Activated naive CD4-positive, alpha-beta T cell treated with anti-CD3 and anti-CD28 coated beads, Interleukin-2, amount 10 ng/mL, durations not matched to agents 7 days and 5 days (primary cell): ENCODE data around the gene ACSF3.

ENCODE experiments used
- CTCF ChIA-PET: fragments of 350-600 bp; sonication (Branson Sonifier 250); formaldehyde crosslinking; loops from one replicate; lab custom pipeline; 2021; ENCODE audit warnings: antibody characterized with exemption; lab: Charles Lee
- DNase-seq: peaks from one replicate; pipeline ENCODE4 v3.0.0-alpha.2; 2020
- H3K27ac Mint-ChIP-seq: one replicate; pipeline ENCODE4 v1.8.0; 2021; ENCODE audit warnings: mild to moderate bottlenecking, moderate library complexity, mixed read lengths
- H3K27me3 Mint-ChIP-seq: one replicate; pipeline ENCODE4 v1.8.0; 2021; ENCODE audit warnings: mild to moderate bottlenecking, mixed read lengths
- H3K36me3 Mint-ChIP-seq: one replicate; pipeline ENCODE4 v1.8.0; 2021; ENCODE audit warnings: mixed read lengths
- H3K4me1 Mint-ChIP-seq: one replicate; pipeline ENCODE4 v1.8.0; 2021; ENCODE audit warnings: mixed read lengths
- H3K4me3 Mint-ChIP-seq: one replicate; pipeline ENCODE4 v1.8.0; 2021; ENCODE audit warnings: mild to moderate bottlenecking, moderate library complexity, mixed read lengths
- H3K9me3 Mint-ChIP-seq: one replicate; pipeline ENCODE4 v1.8.0; 2021; ENCODE audit warnings: mixed read lengths

The ACSF3 gene

GRCh38 chr16:89112377-89113151, 18.9 kb downstream of the ACSF3 start:
- Mint-ChIP-seq H3K4me1 (peaks cover 37% of the 10 kb centered on the region), H3K27me3 (no peaks in the 10 kb centered on the region), H3K9me3 (no peaks in the 10 kb centered on the region), H3K4me3 (no peak overlapping the region), H3K27ac (no peak overlapping the region), H3K36me3 (peaks cover 46% of the 10 kb centered on the region)
- no peak for DNase-seq
- CTCF ChIA-PET, result no interaction called here

DNA sequence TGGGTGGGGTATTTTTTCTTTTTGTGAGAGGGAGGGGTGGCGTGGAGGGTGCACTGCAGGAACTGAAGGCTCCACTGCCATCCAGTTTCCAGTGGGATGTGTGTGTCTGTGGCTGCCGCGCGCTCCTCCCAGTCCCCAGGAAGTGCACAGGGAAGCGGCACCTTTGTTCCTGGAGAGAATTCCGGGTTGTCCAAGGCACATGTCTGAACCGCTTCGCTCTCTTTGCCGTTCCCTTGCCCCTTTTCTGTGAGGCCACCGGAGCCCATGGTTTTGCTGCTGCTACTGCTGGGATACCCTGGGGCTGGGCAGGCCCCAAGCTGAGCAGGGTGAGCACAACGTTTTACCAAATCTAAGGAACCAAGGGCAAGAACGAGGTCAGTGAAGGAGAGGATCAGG, 19.5 kb downstream of the ACSF3 start:
- peaks cover 46% of the 10 kb centered on the region for H3K36me3 Mint-ChIP-seq
- no peaks in the 10 kb centered on the region for H3K9me3 Mint-ChIP-seq
- H3K4me3 Mint-ChIP-seq, result no peak overlapping the region
- DNase-seq, result no peak
- H3K27me3 Mint-ChIP-seq, result no peaks in the 10 kb centered on the region
- CTCF ChIA-PET, result no interaction called here
- peak overlapping the region; percentile 52 for H3K27ac Mint-ChIP-seq
- H3K4me1 Mint-ChIP-seq, result peaks cover 40% of the 10 kb centered on the region

GRCh38 chr16:89113661-89114060, 20.0 kb downstream of the ACSF3 start:
- DNase-seq, result no peak
- no peaks in the 10 kb centered on the region for H3K9me3 Mint-ChIP-seq
- no peaks in the 10 kb centered on the region for H3K27me3 Mint-ChIP-seq
- CTCF ChIA-PET, result no interaction called here
- H3K27ac Mint-ChIP-seq, result peak overlapping the region; percentile 98
- H3K4me3 Mint-ChIP-seq, result peak overlapping the region; percentile 76
- peaks cover 45% of the 10 kb centered on the region for H3K36me3 Mint-ChIP-seq
- peaks cover 43% of the 10 kb centered on the region for H3K4me1 Mint-ChIP-seq

- Mint-ChIP-seq H3K27ac (peak overlapping the region; percentile 98), H3K4me1 (peaks cover 47% of the 10 kb centered on the region), H3K36me3 (peaks cover 49% of the 10 kb centered on the region), H3K9me3 (no peaks in the 10 kb centered on the region), H3K4me3 (peak overlapping the region; percentile 76), H3K27me3 (no peaks in the 10 kb centered on the region)
- CTCF ChIA-PET, result no interaction called here
- DNase-seq, result no peak
These were observed 20.7 kb downstream of the ACSF3 start for GRCh38 chr16:89114159-89114981.

- Mint-ChIP-seq H3K36me3 (peaks cover 52% of the 10 kb centered on the region), H3K9me3 (no peaks in the 10 kb centered on the region), H3K27me3 (no peaks in the 10 kb centered on the region), H3K27ac (peak overlapping the region; percentile 98), H3K4me1 (peaks cover 46% of the 10 kb centered on the region), H3K4me3 (peak overlapping the region; percentile 76)
- DNase-seq, result peak; percentile 95
- CTCF ChIA-PET, result interaction anchor here (0.8 to 1.2 kb wide), 2 partner anchors 52 to 102 kb away, joined by 3 read pairs; partner anchors contain the start of gene ZNF778
These were observed 21.7 kb downstream of the ACSF3 start for GRCh38 chr16:89115216-89115861.

DNA sequence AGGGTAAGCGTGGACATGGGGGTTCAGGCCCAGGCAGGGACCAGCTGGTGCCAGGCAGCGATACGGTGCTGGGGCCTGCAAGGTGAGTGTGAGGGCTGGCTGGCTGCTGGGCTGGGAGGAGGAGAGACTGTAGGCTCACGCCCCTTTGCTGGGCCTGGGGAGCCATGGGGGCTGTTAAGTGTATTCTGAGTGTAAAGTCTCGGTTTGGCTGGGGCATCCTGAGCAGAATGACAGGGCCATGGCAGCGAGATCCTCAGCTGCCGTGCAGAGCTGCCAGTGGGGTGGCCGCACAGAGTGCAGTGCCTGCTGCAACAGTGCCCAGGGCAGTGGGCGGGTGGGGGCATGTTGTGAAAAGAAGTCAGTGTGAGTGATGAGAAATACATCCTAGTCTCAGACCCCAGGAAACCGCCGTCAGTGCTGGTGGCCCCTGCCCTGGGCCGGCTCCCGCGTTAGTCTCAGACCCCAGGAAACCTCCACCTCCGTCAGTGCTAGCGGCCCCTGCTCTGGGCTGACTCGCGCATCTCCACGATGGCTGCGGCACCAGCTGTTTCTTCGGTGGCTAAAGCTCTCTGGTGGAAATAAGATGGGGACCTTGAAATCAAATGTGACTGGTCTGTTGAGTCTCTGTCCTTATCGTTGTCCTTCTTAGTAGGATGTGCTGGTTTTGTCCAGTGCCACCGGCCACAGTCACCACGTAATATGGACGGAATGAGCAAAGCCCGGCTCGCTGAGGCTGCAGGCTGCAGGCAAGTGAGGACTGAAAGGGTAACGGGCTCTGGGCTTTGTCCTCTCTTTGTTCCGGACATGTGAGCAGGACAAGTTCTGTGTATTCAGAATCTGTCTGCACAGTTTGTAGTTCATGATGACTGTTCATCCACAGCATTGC, 22.9 kb downstream of the ACSF3 start:
- no peak for DNase-seq
- CTCF ChIA-PET, result interaction anchor here (1.2 kb wide), 1 partner anchor 101 kb away, joined by 3 read pairs; the partner anchor contains the start of gene ZNF778
- Mint-ChIP-seq H3K9me3 (no peaks in the 10 kb centered on the region), H3K27ac (peak overlapping the region; percentile 98), H3K27me3 (no peaks in the 10 kb centered on the region), H3K36me3 (peaks cover 52% of the 10 kb centered on the region), H3K4me3 (no peak overlapping the region), H3K4me1 (peaks cover 51% of the 10 kb centered on the region)

DNA sequence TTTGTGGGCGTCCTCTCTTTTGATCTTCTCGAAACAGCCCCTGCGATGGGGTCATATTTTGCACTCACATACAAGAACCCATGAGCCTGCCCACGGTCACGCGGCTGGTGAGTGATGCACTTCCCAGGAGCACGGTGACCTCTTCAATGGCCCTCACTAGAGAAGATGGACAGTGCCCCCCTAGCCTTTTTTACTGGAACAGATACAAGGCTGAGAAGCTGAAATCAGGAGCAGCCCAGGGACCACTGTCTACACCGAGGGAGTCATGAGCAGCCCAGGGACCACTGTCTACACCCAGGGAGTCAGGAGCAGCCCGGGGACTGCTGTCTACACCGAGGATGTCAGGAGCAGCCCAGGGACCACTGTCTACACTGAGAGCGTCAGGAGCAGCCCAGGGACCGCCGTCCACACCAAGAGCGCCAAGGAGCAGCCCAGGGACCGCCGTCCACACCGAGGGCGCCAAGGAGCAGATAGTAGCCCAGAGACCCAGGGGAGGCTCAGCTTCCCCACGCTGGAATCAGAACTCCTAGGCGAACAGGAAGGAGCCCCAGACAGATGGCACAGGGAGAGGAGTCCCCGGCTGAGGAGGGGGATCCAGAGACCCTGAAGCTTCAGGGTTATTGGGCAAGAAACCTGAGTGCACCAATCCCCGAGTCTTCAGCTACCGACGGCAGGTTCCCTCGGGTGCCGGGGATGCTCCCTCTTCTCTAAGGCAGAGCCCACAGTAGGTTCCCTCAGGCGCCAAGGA, 23.7 kb downstream of the ACSF3 start:
- Mint-ChIP-seq H3K27ac (peak overlapping the region; percentile 98), H3K4me3 (no peak overlapping the region), H3K36me3 (peaks cover 54% of the 10 kb centered on the region), H3K9me3 (no peaks in the 10 kb centered on the region), H3K27me3 (no peaks in the 10 kb centered on the region), H3K4me1 (peaks cover 55% of the 10 kb centered on the region)
- CTCF ChIA-PET, result interaction anchor here (1.5 kb wide), 1 partner anchor 19 kb away, joined by 3 read pairs; no protein-coding TSS in a partner anchor
- DNase-seq, result no peak

GRCh38 chr16:89117975-89118289, 24.3 kb downstream of the ACSF3 start:
- no peak for DNase-seq
- H3K27me3 Mint-ChIP-seq, result no peaks in the 10 kb centered on the region
- no peak overlapping the region for H3K4me3 Mint-ChIP-seq
- H3K36me3 Mint-ChIP-seq, result peaks cover 58% of the 10 kb centered on the region
- H3K9me3 Mint-ChIP-seq, result no peaks in the 10 kb centered on the region
- CTCF ChIA-PET, result interaction anchor here (1.5 kb wide), 1 partner anchor 20 kb away, joined by 3 read pairs; no protein-coding TSS in a partner anchor
- H3K4me1 Mint-ChIP-seq, result peaks cover 61% of the 10 kb centered on the region
- H3K27ac Mint-ChIP-seq, result peak overlapping the region; percentile 72

GRCh38 chr16:89118361-89119165, 24.9 kb downstream of the ACSF3 start:
- H3K9me3 Mint-ChIP-seq, result no peaks in the 10 kb centered on the region
- no peak overlapping the region for H3K4me3 Mint-ChIP-seq
- CTCF ChIA-PET, result interaction anchor here (1.5 kb wide), 1 partner anchor 21 kb away, joined by 3 read pairs; no protein-coding TSS in a partner anchor
- peaks cover 55% of the 10 kb centered on the region for H3K36me3 Mint-ChIP-seq
- no peak for DNase-seq
- H3K4me1 Mint-ChIP-seq, result peaks cover 65% of the 10 kb centered on the region
- no peaks in the 10 kb centered on the region for H3K27me3 Mint-ChIP-seq
- H3K27ac Mint-ChIP-seq, result peak overlapping the region; percentile 72

- H3K4me1 Mint-ChIP-seq, result peaks cover 64% of the 10 kb centered on the region
These were observed 25.5 kb downstream of the ACSF3 start for GRCh38 chr16:89119166-89119621.

GRCh38 chr16:89119661-89120141, 26.0 kb downstream of the ACSF3 start:
- H3K4me1 Mint-ChIP-seq, result peaks cover 61% of the 10 kb centered on the region
- CTCF ChIA-PET, result no interaction called here
- DNase-seq, result no peak
- no peaks in the 10 kb centered on the region for H3K9me3 Mint-ChIP-seq
- H3K36me3 Mint-ChIP-seq, result peaks cover 56% of the 10 kb centered on the region
- H3K27ac Mint-ChIP-seq, result peak overlapping the region; percentile 11
- no peak overlapping the region for H3K4me3 Mint-ChIP-seq
- H3K27me3 Mint-ChIP-seq, result no peaks in the 10 kb centered on the region

More at GRCh38 chr16:89119166-89119621, 25.5 kb downstream of the ACSF3 start:
- Mint-ChIP-seq H3K9me3 (no peaks in the 10 kb centered on the region), H3K36me3 (peaks cover 56% of the 10 kb centered on the region), H3K4me3 (no peak overlapping the region), H3K27ac (peak overlapping the region; percentile 46), H3K27me3 (no peaks in the 10 kb centered on the region)
- CTCF ChIA-PET, result interaction anchor here (1.5 kb wide), 1 partner anchor 21 kb away, joined by 3 read pairs; no protein-coding TSS in a partner anchor
- no peak for DNase-seq

- Mint-ChIP-seq H3K9me3 (no peaks in the 10 kb centered on the region), H3K27me3 (no peaks in the 10 kb centered on the region), H3K4me3 (no peak overlapping the region), H3K27ac (peak overlapping the region; percentile 19), H3K4me1 (peaks cover 55% of the 10 kb centered on the region), H3K36me3 (peaks cover 53% of the 10 kb centered on the region)
- no peak for DNase-seq
- CTCF ChIA-PET, result no interaction called here
These were observed 26.6 kb downstream of the ACSF3 start for GRCh38 chr16:89120281-89120680.
